Measurements from ENCODE around the gene PITX2. TPM values are rescaled to one million over a fixed set of nuclear protein-coding genes. Genes with fewer than 3 reads are reported as not detected.

The PITX2 gene
- polyA plus RNA-seq, 1 donor (not counting 4 experiments of a cell fraction or from before 2014, with no cell fraction given) = not detected

- H3K27ac ChIP-seq (ENCODE audit: control insufficient read depth, insufficient read depth, low read length) = no peak overlapping the region
- FAIRE-seq (no peak), DNase-seq (ENCODE audit: low read depth, low spot score) (no peak)
- no peaks in the 10 kb centered on the region for H3K9me1 ChIP-seq (ENCODE audit: control insufficient read depth, extremely low read depth, insufficient read depth, low read length)
- H3K4me1 ChIP-seq (ENCODE audit: control insufficient read depth, extremely low read depth, insufficient read depth, low read length) = peaks cover 2% of the 10 kb centered on the region
- no peak overlapping the region for H3K4me3 ChIP-seq (ENCODE audit: control insufficient read depth in 2 of 3, extremely low read depth in 1 of 3, insufficient read depth in 2 of 3, low read depth in 1 of 3, low read length in 3 of 3)
- H3K27me3 ChIP-seq (ENCODE audit: control insufficient read depth, extremely low read depth, insufficient read depth, low read length) = peaks cover 100% of the 10 kb centered on the region
- H3K36me3 ChIP-seq (ENCODE audit: control insufficient read depth in 2 of 2, extremely low read depth in 1 of 2, insufficient read depth in 2 of 2, low read length in 2 of 2) = no peaks in the 10 kb centered on the region
- no peak overlapping the region for H3K4me2 ChIP-seq (ENCODE audit: control insufficient read depth, extremely low read depth, insufficient read depth, low read depth, low read length)
- H2AFZ ChIP-seq (ENCODE audit: control insufficient read depth, low read length) = no peak overlapping the region
- TF ChIP-seq EZH2 (IDR thresholded peaks at IDR 0.05; ENCODE audit: low read length) (peak; percentile 14), CTCF (optimal IDR thresholded peaks at IDR 0.05 in 1 of 3, IDR thresholded peaks at IDR 0.05 in 1 of 3, conservative IDR thresholded peaks at IDR 0.05 in 1 of 3; ENCODE audit: extremely low read depth in 1 of 3, insufficient read depth in 2 of 3, low read length in 3 of 3) (no peak)
- H3K9me3 ChIP-seq (ENCODE audit: control insufficient read depth, low read depth, low read length) = peaks cover 11% of the 10 kb centered on the region
- H3K9ac ChIP-seq (ENCODE audit: control insufficient read depth, extremely low read depth, insufficient read depth, low read length) = no peak overlapping the region
- no peaks in the 10 kb centered on the region for H4K20me1 ChIP-seq (ENCODE audit: control insufficient read depth, extremely low read depth, insufficient read depth, low read length)
- no peaks in the 10 kb centered on the region for H3K79me2 ChIP-seq (ENCODE audit: control insufficient read depth, insufficient read depth, low read length)
- dilution Hi-C loops (cut with MboI; ENCODE audit: extremely low pct_ligation_motif_present, low sequenced_read_pairs) = no loop called here
Measured at GRCh38 chr4:110618581-110619462, 4.1 kb downstream of the PITX2 start.

- Histone ChIP-seq H3K27me3 (ENCODE audit: control insufficient read depth, extremely low read depth, insufficient read depth, low read length) (peaks cover 98% of the 10 kb centered on the region), H3K4me3 (ENCODE audit: control insufficient read depth in 2 of 3, extremely low read depth in 1 of 3, insufficient read depth in 2 of 3, low read depth in 1 of 3, low read length in 3 of 3) (no peak overlapping the region), H3K36me3 (ENCODE audit: control insufficient read depth in 2 of 2, extremely low read depth in 1 of 2, insufficient read depth in 2 of 2, low read length in 2 of 2) (no peaks in the 10 kb centered on the region), H3K27ac (ENCODE audit: control insufficient read depth, insufficient read depth, low read length) (no peak overlapping the region), H3K4me2 (ENCODE audit: control insufficient read depth, extremely low read depth, insufficient read depth, low read depth, low read length) (no peak overlapping the region), H2AFZ (ENCODE audit: control insufficient read depth, low read length) (no peak overlapping the region), H3K9me3 (ENCODE audit: control insufficient read depth, low read depth, low read length) (peaks cover 11% of the 10 kb centered on the region), H3K9ac (ENCODE audit: control insufficient read depth, extremely low read depth, insufficient read depth, low read length) (no peak overlapping the region), H3K79me2 (ENCODE audit: control insufficient read depth, insufficient read depth, low read length) (no peaks in the 10 kb centered on the region), H4K20me1 (ENCODE audit: control insufficient read depth, extremely low read depth, insufficient read depth, low read length) (no peaks in the 10 kb centered on the region), H3K4me1 (ENCODE audit: control insufficient read depth, extremely low read depth, insufficient read depth, low read length) (peaks cover 2% of the 10 kb centered on the region), H3K9me1 (ENCODE audit: control insufficient read depth, extremely low read depth, insufficient read depth, low read length) (no peaks in the 10 kb centered on the region)
- FAIRE-seq (no peak), DNase-seq (ENCODE audit: low read depth, low spot score) (no peak)
- no peak for TF ChIP-seq CTCF (optimal IDR thresholded peaks at IDR 0.05 in 1 of 3, IDR thresholded peaks at IDR 0.05 in 1 of 3, conservative IDR thresholded peaks at IDR 0.05 in 1 of 3; ENCODE audit: extremely low read depth in 1 of 3, insufficient read depth in 2 of 3, low read length in 3 of 3)
- peak; percentile 94 for TF ChIP-seq EZH2 (IDR thresholded peaks at IDR 0.05; ENCODE audit: low read length)
- dilution Hi-C loops (cut with MboI; ENCODE audit: extremely low pct_ligation_motif_present, low sequenced_read_pairs) = no loop called here
Measured at GRCh38 chr4:110617646-110618580, 5.0 kb downstream of the PITX2 start.

All from keratinocyte (primary cell).